SU-DHL-6 (cell line): ENCODE data around the gene LDB2.

Experiments used
- EZH2phosphoT487 ChIP-seq: fragments of 200-600 bp; sonication (generic), shearing (Covaris generic); conservative IDR thresholded peaks from 2 replicates; pipeline ENCODE4 v1.6.1; 2018; ENCODE audit warnings: mild to moderate bottlenecking, antibody characterized with exemption, low read length, moderate library complexity, mixed read lengths
- TF ChIP-seq, protein P1 (sequence below): fragments of 200-600 bp; sonication (generic); IDR thresholded peaks from one replicate; pipeline ENCODE4 v1.5.1; 2017; ENCODE audit warnings: antibody characterized with exemption, mild to moderate bottlenecking, low read length, moderate library complexity; ENCODE audit not compliant: insufficient read depth, poor library complexity, severe bottlenecking

DNA sequence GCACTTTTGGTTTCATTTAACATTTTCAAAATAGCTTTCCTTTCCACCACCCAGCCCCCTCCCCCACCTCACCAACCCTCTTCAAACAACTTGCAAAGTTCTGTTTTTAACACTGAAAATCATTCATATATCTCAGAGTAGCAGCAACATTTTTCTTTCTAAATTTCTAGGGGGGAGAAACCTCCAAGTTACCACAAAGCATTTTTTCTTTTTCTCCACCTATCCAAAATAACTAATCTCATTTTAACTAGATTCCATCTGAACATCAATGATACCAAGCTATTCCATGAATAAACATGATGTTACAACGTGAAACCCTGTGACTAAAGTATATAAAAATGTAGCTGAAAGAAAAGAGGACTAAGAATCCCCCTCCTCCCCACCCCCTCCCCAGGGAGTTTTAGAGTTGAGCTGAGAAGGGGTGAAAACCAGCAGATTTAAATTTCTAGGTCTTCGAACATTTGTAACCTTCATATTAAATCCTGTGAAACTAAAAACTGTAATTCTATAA, 5.2 kb downstream of the LDB2 start:
- TF ChIP-seq, protein P1, sequence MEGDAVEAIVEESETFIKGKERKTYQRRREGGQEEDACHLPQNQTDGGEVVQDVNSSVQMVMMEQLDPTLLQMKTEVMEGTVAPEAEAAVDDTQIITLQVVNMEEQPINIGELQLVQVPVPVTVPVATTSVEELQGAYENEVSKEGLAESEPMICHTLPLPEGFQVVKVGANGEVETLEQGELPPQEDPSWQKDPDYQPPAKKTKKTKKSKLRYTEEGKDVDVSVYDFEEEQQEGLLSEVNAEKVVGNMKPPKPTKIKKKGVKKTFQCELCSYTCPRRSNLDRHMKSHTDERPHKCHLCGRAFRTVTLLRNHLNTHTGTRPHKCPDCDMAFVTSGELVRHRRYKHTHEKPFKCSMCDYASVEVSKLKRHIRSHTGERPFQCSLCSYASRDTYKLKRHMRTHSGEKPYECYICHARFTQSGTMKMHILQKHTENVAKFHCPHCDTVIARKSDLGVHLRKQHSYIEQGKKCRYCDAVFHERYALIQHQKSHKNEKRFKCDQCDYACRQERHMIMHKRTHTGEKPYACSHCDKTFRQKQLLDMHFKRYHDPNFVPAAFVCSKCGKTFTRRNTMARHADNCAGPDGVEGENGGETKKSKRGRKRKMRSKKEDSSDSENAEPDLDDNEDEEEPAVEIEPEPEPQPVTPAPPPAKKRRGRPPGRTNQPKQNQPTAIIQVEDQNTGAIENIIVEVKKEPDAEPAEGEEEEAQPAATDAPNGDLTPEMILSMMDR, result no peak
- no peak for TF ChIP-seq EZH2phosphoT487
